WERI-Rb-1 (cell line): ENCODE data around the gene TLR7.

ENCODE experiments used
- DNase-seq: peaks from one replicate; pipeline ENCODE4 v3.0.0-alpha.2; 2020
- H3K27ac ChIP-seq: fragments of 250-450 bp; sonication (Bioruptor Pico); 2 replicates; pipeline ENCODE4 v1.5.1; 2020; ENCODE audit warnings: mild to moderate bottlenecking, moderate library complexity
- H3K27me3 ChIP-seq: fragments of 250-450 bp; sonication (Bioruptor Pico); 2 replicates; pipeline ENCODE4 v1.5.1; 2021; ENCODE audit warnings: mild to moderate bottlenecking, low read depth, moderate library complexity; ENCODE audit not compliant: insufficient read depth, severe bottlenecking
- H3K36me3 ChIP-seq: fragments of 250-450 bp; sonication (Bioruptor Pico); 2 replicates; pipeline ENCODE4 v1.5.1; 2020; ENCODE audit warnings: mild to moderate bottlenecking, moderate library complexity
- H3K4me3 ChIP-seq: 2 replicates; pipeline ENCODE4 v1.5.1; 2011; ENCODE audit warnings: low read depth, mild to moderate bottlenecking, control low read depth, low read length
- H3K9me3 ChIP-seq: fragments of 250-450 bp; sonication (Bioruptor Pico); 2 replicates; pipeline ENCODE4 v1.5.1; 2021; ENCODE audit warnings: mild to moderate bottlenecking, moderate library complexity; ENCODE audit not compliant: severe bottlenecking
- TF ChIP-seq, protein P1 (sequence below): IDR thresholded peaks from 2 replicates; pipeline ENCODE4 v1.5.1; 2011; ENCODE audit warnings: low read depth, mild to moderate bottlenecking, control low read depth, inconsistent platforms, low read length

Gene TLR7

DNA sequence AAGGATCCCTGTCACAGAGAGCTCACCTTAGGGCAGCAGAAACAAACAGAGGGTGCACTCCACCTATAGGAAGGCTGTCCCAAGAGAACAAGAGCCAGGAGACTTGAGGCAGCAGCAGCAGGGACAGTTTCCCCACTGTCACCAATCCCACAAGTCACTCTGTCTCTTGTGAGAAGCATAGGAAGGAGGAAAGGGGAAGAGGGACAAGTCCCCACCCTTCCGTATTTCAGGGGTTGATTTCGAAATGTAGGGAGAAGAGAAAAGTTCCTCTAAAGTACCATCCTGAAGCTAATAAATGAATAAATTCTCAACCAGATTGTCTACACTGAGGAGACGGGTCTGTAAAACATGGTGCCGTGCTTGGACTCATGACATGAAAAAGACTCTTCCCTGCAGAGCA, 30.1 kb downstream of the TLR7 start:
- TF ChIP-seq, protein P1, sequence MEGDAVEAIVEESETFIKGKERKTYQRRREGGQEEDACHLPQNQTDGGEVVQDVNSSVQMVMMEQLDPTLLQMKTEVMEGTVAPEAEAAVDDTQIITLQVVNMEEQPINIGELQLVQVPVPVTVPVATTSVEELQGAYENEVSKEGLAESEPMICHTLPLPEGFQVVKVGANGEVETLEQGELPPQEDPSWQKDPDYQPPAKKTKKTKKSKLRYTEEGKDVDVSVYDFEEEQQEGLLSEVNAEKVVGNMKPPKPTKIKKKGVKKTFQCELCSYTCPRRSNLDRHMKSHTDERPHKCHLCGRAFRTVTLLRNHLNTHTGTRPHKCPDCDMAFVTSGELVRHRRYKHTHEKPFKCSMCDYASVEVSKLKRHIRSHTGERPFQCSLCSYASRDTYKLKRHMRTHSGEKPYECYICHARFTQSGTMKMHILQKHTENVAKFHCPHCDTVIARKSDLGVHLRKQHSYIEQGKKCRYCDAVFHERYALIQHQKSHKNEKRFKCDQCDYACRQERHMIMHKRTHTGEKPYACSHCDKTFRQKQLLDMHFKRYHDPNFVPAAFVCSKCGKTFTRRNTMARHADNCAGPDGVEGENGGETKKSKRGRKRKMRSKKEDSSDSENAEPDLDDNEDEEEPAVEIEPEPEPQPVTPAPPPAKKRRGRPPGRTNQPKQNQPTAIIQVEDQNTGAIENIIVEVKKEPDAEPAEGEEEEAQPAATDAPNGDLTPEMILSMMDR, result no peak
- no peaks in the 10 kb centered on the region for H3K9me3 ChIP-seq
- H3K4me3 ChIP-seq, result no peak overlapping the region
- no peaks in the 10 kb centered on the region for H3K36me3 ChIP-seq
- H3K27me3 ChIP-seq, result peaks cover 85% of the 10 kb centered on the region
- no peak overlapping the region for H3K27ac ChIP-seq
- DNase-seq, result no peak

DNA sequence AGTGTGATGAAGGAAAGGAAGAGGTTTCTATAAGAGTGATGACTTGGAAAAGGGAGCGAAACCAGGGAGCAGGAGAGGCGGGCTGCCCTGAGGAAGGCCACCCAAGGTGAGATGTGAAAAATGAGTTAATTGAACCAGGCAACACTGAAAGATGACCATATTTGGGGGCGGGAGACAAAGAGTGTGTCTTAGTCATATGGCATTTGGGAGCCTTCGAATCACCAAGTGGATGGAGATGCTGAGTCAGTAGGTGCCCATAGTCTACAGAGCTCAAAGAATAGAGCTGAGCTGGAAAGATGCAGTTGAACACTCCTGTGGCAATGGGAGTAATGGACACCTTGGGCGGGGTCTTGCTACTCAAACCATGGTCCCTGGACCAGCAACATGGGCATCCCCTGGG, 31.2 kb downstream of the TLR7 start:
- Histone ChIP-seq H3K36me3 (no peaks in the 10 kb centered on the region), H3K4me3 (no peak overlapping the region), H3K9me3 (no peaks in the 10 kb centered on the region), H3K27me3 (peaks cover 86% of the 10 kb centered on the region), H3K27ac (no peak overlapping the region)
- TF ChIP-seq, protein P1, result no peak
- DNase-seq, result no peak

DNA sequence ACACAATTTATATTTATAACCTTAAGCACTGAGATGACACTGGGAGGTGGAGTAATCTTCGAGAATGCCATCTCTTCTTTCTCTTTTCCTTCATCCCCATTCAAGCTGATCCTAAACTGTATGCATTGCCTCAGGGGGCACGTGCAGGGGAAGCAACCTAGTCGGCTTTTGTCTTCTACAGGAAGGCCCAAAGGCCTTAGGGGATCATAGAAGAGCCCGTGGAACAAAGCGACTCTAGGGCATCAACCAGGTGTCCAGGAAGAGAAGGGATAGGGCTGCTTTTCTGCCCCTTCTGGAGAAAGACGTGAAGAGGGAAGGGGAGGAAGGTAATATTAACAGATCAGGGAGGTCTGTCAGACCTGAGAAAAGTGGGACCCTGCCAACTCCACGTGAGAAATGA, 32.6 kb downstream of the TLR7 start:
- H3K27me3 ChIP-seq, result peaks cover 83% of the 10 kb centered on the region
- no peaks in the 10 kb centered on the region for H3K36me3 ChIP-seq
- no peak for DNase-seq
- no peak overlapping the region for H3K4me3 ChIP-seq
- TF ChIP-seq, protein P1, result no peak
- H3K27ac ChIP-seq, result no peak overlapping the region
- H3K9me3 ChIP-seq, result no peaks in the 10 kb centered on the region

DNA sequence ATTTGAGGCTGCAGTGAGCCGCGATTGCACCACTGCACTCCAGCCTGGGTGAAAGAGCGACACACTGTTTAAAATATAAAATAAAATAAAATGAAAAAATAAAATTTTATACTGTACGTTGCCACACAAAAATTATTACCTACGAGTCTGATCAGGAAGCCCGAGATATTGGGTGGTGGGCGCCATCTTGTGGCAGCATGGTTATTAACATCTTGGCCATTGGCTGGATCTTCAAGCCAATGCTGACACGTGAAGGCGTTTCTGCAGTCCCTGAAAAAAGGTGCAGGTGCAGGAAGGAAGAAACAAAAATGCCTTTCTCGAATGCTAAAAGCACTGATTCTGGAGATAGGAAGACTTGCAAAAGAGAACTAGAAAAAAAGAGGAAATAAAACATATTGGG, 34.6 kb downstream of the TLR7 start:
- Histone ChIP-seq H3K4me3 (no peak overlapping the region), H3K9me3 (no peaks in the 10 kb centered on the region), H3K36me3 (no peaks in the 10 kb centered on the region), H3K27ac (no peak overlapping the region), H3K27me3 (peaks cover 85% of the 10 kb centered on the region)
- TF ChIP-seq, protein P1, result peak; percentile 62
- DNase-seq, result peak; percentile 58

DNA sequence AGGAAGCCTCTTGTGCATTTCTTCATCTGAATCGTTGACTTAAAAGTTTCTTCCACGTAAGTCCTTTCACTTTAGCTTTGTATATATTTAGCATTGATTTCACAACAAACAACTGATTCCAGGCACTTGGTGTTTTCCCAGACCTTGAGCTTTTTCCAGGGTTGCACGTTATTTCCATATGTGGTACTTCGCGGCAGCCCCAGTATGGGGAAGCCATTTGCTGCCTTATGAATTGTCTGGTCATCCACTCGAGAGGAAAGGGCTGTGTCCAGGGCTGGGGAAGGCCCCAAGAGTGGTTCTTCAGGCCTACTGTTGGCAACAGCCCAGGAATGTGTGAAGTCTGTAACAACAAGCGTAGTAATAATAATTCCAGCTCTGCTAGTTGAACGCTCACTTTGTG, 36.8 kb downstream of the TLR7 start:
- H3K27me3 ChIP-seq, result peaks cover 90% of the 10 kb centered on the region
- H3K27ac ChIP-seq, result no peak overlapping the region
- DNase-seq, result no peak
- peaks cover 4% of the 10 kb centered on the region for H3K9me3 ChIP-seq
- TF ChIP-seq, protein P1, result no peak
- no peaks in the 10 kb centered on the region for H3K36me3 ChIP-seq
- H3K4me3 ChIP-seq, result no peak overlapping the region

DNA sequence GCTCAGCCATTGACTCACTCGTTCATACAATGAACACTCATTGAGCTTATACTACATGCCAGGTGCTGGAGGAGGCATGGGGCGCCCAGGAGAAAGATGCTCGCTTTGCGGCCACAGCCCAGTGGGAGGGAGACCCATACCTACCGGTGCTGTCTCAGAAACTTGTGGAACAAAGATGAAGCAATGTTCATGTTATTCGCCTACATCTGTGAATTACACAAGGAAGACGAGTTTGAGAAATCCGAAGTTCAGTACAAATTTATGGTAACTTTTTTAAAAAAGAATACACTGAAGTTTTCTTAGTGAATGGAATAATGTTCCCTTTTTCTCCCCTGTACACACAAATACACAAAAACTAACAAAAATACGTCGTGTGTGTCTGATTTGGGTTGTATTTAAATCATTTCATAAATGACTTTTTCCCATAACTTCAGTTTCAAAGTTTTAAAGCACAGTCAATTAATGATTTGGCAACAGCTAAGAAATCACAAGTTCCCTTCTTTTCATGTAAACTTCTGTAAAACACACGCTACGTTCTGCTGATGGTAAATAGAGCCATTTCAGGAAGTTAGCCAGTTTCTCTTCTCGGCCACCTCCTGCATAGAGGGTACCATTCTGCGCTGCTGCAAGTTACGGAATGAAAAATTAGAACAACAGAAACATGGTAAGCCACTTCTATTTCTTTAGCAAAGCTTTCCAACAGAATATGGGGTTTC, 39.3 kb downstream of the TLR7 start, which contains the start of gene TLR8:
Gene TLR8 (plus strand): TSS at position 575 of the 716 bp plus-strand sequence. CDS start 87 bp downstream, at position 662.
- no peak for DNase-seq
- Histone ChIP-seq H3K36me3 (no peaks in the 10 kb centered on the region), H3K27ac (no peak within 1 kb of the TSS), H3K27me3 (peaks cover 80% of the 10 kb centered on the region), H3K9me3 (peaks cover 4% of the 10 kb centered on the region), H3K4me3 (no peak within 1 kb of the TSS)
- TF ChIP-seq, protein P1, result no peak
